GM18499 (cell line): Measurements from ENCODE around the gene PNPO.

Source experiments
- ATAC-seq: cut with Tn5 transposase; IDR thresholded peaks from one replicate; pipeline ENCODE4 v1.9.1; 2021; ENCODE audit warnings: moderate number of reproducible peaks; ENCODE audit not compliant: insufficient read depth, unreplicated experiment

The PNPO gene

DNA sequence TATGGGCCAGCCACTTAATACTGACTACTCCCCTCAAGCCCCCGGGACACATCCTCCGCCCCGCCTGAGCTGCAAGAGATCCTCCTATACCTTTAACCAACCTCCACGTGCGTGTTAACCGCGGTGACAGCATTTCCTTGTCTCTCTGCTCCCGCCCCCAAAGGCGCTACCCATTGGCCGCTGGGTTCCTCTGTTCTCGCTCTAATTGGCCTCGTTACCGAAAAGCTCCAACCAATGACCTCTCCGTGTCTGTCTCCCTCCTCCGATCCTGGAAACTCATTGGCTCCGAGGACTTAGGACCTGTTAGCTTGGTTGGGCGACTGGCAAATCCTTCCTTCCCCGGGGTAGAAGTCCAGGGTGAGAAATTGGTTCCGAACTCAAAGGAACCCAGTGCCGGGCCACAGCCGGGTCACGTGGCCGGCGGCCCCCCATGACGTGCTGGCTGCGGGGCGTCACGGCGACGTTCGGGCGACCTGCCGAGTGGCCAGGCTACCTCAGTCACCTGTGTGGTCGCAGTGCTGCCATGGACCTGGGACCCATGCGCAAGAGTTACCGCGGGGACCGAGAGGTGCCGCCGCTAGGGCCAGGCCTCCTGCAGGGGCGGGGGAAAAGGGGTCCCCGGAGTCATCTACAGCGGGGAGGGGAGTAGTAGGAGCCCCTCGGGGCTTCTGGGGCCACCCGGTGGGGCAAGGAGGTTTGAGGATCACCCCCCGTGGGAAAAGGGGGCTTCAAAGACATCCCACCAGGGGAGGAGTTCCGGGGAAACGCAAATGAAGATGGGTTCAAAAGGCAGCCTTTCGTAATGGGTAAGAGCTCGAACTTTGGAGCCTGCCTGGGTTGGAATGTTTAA, at the start of gene PNPO:
Gene PNPO, plus strand, starts transcription at position 326 of the 850 bp plus-strand sequence. Its CDS starts 105 bp downstream, at position 431.
- peak; percentile 85 for ATAC-seq

DNA sequence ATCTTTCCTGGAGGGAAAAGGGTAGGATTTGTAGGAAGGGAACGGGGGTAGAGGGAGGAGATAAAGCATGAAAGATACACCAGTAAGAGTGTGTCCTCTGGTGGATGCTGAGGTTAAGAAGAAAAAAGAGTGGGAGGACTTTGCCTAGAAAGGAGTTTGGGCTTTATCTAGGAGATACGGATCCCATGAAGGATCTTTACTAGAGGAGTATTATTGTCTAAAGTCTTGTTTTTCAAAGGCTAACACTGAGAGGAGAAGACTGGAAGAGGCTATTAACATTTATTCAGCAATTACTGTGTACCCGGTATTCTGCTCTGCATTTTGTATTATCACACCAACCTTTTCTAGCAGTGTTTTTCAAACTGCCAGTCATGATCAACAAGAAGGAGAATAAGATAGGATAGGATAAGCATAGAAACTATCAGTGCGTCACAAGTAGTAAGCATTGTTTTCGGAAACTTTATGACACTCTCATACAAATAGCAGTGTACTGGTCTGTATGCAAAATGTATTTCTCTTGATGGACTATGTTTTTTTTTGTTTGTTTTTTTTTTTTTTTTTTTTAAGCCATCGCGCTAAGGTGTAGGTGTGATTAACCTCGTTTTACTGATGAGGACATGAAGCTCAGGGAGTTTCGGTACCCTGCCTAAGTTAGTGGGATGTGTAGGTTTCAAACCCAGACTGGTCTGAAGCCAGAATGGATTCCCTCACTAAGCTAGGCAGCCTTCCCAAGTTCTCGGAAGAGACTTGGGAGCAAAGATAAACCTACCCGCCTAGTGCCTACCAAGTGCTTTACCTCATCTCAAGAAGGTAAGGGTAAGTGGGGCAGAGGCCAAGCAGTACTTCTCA, 46.6 kb upstream of the PNPO start:
- no peak for ATAC-seq

DNA sequence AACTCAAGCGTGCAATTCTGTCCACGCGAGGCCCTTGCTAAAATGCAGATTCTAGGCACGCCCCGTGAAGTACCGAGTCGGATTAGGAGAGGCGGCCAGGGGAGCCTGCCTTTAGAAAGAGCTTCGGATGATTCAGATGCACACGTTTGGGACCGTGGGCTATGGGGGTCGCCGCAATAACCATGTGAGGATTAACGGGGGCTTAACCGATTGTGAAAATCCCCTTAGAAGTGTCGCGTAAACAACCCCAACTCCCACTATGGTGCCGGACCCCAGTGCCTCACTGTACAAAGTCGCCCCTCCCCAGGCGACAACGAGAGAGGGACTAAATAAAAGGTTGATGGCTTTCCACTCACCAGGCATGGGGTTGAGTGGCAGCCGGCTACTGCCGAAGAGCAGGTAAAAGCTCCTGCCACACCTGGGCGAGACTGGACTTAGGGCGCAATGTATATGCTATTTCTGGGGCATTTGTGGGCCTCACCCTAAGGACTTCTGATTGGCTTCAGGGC, 46.0 kb upstream of the PNPO start:
- ATAC-seq, result no peak

DNA sequence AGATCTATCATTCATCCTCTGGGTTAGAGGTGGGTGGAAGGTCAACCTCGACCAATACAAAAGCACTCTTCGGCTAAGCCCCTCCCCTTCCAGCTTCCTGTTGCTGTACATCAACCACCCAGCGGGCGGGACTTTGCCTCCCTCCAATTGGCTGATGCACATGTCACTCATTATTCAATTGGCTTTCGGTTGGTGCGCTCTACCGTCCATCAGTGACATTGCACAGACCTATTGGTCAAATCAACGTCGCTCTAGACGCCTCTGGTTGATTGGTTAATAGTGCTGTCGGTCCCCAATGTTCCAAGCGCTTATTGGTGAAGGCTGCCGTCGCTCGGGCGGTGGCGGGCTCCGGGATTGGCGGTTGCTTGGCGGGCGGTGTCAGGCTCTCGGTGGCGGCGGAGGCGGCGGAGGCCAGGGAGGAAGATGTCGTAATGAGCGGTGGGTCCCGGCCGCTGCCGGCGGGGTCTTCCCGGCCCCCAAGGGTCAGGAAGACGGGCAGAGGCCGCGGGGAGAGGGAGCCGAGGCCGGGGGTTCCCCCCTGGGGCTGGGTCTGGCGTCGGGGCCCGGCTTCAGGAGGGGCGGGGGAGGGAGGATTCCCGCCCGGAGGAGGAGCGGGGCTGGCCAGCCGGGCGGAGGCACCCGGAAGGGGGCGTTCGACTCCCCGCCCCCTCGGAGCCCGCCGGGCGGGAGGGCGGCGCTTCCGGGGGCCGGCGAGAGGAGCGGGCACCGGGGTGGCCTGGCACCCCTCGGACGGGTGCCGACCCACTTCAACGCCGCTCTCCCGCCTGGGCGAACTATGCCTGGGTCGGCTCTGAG, 45.3 kb upstream of the PNPO start, which contains the start of gene SP2:
Gene SP2, plus strand, starts transcription at position 381 of the 816 bp plus-strand sequence. Its CDS starts 51 bp downstream, at position 432.
- ATAC-seq, result peak; percentile 91

DNA sequence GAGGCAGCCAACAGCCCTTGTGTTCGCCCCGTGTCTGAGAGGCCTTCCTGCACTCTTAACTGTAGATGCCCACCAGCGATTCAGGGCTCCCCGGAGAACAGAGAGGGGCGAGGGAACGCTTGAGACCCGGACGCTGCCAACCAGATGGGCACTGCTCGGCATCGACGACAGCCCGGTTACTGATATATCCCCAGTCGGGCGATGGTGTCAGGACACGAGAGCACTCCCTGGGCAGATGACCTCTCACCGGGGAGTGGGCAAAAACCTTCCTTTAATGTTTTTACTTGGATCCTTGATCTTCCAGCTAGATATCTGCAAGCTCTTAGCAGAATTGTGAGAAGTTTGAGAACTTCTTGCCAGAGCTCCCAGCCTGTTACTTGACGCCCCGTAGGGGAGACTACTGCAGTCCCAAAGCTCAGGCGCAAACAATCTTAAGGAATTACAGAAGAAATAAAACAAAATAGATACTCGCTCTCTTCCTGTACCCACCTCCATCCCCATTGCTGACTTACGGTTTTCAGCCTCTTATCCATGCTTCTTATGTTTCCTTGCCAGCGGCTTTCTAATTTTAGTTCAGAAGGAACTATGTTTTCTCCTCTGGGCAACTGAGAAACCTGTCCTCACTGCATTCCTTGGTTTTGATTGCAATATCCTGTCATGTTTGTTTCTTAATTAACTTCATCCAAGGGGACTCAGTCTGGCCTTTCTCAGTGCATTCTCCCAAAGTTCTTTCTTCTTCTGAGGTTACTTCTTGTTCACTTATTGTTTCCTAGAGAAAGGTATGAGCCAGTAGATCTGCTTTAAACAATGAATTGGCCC, 44.5 kb upstream of the PNPO start:
- ATAC-seq, result no peak

DNA sequence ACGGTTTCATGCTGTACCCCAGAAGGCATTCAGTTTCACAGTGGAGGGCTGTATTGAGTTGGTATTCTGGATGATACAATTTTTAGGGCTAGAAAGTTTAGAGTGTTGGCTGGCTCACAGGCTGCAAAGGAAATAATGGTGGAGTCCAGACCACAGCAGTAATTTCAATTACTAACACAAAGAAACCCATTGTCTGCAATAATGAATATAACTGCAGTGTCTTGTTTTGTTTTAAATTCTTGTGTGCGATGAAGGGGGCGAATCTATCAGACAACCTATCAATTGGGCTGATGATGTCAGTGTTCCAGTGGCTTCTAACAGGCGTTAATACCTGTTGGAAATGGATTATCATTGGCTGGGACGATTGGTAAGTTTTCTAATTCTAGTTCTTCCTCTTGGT, 43.8 kb upstream of the PNPO start:
- no peak for ATAC-seq

DNA sequence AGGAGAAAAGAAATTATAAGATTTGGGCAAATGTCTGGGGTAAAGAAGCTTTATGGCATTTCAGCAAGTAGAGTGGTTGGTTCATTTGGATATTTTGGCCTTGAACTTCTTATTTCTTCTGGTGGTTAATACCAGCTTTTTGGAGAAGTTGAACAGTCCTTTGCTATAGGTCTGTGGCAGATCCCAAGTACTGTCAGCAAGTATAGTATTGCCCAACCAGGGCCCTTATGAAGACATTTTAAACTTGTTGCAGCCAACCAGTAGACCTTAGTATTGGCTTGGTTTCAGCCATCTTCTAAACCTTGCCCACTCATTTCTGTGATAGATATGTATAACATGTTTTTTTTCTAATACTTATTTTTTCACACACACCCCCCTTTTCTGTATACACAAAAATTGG, 43.1 kb upstream of the PNPO start:
- no peak for ATAC-seq

DNA sequence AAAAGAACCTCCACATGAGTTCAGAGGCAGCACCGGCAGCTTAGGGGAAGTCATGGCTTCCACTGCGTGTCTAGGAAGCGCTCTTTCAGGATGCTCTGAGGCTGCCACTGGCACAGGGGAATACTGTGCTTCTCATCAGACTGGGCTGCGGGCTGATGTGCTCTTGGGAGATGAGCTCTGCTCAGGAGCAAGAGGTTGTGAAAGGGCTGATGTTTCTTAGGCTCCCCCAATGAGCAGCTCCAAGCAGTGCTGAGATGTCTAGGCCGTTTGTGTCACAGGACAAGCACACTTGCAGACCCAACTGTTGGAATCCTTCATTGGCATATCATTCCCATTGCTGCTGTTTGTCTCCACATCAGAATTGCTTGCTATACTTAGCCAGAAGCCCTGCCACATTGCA, 41.7 kb upstream of the PNPO start:
- ATAC-seq, result no peak

DNA sequence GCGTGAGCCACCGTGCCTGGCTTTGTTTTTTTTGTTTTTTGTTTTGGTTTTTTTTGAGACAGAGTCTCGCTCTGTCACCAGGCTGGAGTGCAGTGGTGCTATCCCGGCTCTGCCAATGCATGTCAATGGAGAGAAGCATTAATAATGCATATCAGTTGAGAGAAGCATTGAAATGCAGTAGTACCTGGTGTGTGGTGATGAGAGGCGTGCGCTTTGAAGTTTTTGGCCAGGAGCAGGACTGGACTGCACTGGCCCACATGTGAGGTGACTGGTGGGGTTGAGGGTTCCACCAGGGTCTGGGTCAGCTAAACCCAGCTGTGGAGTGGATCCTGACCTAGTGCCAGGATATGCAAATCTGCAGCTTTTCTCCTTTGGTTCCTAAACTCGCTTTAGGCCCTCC, 39.9 kb upstream of the PNPO start:
- no peak for ATAC-seq

DNA sequence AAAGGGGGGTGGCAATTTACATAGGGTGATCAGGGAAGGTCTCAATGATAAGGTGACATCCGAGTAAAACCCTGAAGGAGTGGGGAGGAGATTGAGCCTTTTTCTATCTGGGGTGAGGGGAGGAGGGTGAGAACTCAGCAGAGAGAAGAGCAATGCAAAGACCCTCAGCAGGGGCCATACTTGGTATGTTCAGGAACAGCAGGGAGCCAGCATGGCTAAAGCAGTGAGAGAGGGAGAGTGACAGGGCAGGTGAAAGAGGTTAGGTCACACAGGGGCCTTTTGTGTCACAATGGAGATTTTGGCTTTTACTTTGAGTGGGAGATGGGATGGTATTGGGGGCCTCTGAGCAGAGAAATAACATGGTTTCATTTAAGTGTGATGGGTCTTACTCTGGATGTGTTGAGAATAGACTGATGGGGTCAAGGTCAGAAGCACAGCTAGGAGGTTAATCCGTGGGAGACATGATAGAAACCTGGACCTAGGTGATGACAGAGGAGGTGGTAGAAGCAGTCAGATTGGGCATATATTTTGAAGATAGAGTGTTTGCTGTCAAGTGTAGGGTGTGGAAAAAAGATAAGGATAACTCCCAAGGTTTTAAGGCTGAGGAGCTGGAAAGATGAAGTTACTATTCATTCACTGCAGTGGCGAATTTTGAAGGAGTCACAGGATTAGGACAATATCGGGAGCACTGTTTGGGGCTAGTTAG, 39.2 kb upstream of the PNPO start:
- no peak for ATAC-seq

DNA sequence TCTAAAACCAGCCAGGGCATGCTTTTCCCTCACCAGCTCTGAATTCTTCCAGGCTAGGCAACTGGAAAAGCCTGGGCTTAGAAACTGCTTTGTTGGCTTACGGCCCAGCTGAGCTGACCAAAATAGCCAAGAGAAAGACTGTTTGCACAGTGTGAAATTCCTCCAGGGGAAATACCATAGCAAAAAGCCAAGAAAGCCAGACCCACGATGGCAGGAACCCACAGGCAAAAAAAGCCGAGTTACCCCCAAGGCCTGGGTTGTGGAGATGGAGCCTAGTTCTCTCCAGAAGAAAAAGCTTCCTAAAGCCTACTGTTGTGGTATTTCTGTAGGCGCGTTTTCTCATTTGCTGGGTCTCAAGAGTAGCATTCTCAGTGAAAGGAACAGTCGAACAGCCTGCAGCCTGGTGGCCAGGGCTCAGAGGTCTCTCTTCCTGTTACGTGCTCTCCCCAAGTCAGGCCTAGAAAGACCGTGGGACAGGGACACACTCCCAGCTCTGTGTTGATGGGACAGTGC, 36.1 kb upstream of the PNPO start:
- no peak for ATAC-seq

DNA sequence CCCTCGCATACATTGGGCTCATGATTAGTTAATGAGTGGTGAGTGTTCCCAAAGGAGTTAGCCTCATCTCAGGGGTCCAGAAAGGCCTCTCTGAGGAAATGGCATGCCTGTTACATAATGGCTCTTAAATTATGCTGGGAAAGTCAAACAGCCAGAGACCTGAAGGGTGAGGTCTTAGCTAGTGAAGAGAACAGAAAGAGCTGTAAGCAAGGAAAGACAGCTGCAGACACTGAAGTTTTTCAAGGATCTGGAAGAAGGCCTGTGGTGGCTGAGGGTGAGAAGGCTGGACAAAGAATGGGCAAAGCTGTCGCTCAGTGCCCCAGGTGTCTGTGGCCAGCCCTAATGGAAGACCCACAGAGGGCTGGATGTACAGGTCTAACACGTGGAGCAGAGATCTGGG, 34.9 kb upstream of the PNPO start:
- ATAC-seq, result no peak

DNA sequence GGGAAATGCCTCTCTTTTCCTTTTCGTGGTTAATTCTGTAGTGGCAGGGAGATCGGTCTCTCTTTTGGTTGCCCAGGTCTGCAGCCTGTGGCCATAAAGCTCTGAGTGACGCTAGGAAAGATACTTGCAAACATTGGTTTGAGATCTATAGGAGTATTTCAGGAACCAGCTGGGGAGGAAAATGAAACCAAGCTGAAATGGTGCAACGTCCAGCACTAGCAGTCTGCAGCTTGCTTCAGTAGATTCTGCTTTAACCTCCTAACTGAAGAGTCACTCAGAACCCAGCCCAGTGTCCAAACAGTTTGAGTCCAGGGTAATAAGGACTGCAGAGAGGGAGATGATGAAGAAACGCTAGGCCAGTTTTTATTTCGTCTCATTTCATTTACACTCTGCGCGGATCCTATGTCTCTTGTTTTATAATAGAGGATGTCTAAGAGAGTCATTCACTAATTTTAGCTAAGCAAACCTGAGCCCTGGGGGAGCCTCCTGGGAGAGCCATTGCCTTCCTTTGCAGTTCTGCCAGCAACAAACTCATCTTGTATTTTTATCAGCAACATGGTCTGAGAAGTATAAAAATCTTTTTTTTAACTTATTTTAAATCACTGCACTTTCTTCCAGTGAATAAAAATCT, 33.3 kb upstream of the PNPO start:
- ATAC-seq, result no peak

DNA sequence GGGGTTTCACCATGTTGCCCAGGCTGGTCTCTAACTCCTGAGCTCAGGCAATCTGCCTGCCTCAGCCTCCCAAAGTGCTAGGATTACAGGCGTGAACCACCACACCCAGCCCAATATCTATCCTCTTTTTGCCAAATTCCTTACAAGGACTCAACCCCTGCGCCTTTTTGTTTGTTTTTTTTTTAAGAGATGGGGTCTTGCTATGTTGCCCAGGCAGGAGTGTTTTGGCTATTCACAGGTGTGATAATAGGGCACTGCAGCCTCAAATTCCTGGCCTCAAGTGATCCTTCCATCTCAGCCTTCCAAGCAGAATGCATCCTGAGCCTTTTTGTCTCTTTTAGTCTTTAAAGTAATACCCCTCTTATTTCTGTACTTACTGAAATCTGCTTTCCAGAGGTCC, 28.3 kb upstream of the PNPO start:
- no peak for ATAC-seq

DNA sequence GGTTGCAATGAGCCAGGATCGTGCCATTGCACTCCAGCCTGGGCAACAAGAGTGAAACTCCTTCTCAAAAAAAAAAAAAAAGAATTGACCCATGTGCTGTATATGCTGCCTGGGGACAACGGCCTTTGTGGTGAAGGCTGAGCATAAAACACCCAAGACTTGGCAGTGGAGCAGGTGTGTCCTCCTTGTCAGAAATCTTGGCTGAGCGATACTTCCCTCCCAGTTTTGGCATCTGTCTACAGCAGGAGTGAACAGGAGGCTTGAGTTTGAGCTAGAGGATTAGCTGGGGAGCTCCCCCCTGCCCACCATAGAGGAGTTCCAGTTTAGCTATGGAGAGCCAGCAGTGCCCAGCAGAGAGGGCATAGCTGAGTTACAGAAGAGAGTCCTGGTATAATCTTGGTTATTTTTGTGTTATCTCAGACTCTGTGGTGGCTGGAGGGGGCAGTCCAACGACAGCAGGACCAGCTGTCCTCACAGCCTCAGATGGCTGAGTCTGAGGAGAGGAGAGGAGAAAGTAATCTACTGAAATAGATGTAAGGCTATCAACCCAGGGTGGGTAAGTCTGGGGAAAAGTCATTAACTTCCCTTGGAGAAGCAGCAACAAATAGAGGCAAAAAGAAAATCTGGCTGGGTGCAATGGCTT, 26.9 kb upstream of the PNPO start:
- no peak for ATAC-seq

DNA sequence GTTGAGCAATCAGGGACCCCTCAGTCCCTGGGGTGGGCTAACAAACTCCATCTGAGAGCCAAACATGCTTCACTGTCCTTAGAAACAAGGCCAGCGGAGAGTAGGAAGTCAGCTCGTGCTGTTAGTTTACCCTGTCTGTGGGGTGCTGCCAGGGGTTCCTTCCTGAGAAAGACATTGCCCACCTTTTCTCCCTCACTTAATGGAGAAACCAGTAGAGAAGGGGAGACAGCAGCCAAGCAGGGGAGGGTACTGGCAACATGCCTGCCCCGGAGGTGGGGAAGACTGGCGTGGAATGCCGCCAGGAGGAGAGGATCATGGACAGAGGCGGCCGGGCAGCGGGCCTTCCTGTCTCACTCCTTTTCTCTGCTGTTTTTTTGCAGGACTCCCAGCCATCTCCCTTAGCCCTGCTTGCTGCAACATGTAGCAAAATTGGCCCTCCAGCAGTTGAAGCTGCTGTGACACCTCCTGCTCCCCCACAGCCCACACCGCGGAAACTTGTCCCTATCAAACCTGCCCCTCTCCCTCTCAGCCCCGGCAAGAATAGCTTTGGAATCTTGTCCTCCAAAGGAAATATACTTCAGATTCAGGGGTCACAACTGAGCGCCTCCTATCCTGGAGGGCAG, 25.5 kb upstream of the PNPO start:
- ATAC-seq, result no peak

DNA sequence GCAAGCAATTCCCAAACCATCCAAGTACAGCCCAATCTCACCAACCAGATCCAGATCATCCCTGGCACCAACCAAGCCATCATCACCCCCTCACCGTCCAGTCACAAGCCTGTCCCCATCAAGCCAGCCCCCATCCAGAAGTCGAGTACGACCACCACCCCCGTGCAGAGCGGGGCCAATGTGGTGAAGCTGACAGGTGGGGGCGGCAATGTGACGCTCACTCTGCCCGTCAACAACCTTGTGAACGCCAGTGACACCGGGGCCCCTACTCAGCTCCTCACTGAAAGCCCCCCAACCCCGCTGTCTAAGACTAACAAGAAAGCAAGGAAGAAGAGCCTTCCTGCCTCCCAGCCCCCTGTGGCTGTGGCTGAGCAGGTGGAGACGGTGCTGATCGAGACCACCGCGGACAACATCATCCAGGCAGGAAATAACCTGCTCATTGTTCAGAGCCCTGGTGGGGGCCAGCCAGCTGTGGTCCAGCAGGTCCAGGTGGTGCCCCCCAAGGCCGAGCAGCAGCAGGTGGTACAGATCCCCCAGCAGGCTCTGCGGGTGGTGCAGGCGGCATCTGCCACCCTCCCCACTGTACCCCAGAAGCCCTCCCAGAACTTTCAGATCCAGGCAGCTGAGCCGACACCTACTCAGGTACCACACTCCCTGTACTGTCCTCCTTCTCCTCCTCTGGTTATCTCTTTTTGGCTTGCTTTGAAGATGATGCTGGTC, 24.7 kb upstream of the PNPO start:
- no peak for ATAC-seq
